ES-I3 (cell line): ENCODE results near the gene CD99.

Source experiments
- H3K36me3 ChIP-seq: 2 replicates; pipeline ENCODE4 v1.6.1; 2013; ENCODE audit warnings: mild to moderate bottlenecking, low read length, control low read depth, moderate library complexity; ENCODE audit not compliant: insufficient read depth
- H3K4me1 ChIP-seq: 2 replicates; pipeline ENCODE4 v1.6.1; 2013; ENCODE audit warnings: mild to moderate bottlenecking, control low read depth, low read length; ENCODE audit not compliant: insufficient read depth
- H3K9ac ChIP-seq: 2 replicates; pipeline ENCODE4 v1.6.1; 2013; ENCODE audit warnings: low read depth, mild to moderate bottlenecking, low read length, moderate library complexity
- H3K9me3 ChIP-seq: 2 replicates; pipeline ENCODE4 v1.6.1; 2013; ENCODE audit warnings: mild to moderate bottlenecking, low read length, moderate library complexity; ENCODE audit not compliant: control insufficient read depth, insufficient read depth

Gene CD99

DNA sequence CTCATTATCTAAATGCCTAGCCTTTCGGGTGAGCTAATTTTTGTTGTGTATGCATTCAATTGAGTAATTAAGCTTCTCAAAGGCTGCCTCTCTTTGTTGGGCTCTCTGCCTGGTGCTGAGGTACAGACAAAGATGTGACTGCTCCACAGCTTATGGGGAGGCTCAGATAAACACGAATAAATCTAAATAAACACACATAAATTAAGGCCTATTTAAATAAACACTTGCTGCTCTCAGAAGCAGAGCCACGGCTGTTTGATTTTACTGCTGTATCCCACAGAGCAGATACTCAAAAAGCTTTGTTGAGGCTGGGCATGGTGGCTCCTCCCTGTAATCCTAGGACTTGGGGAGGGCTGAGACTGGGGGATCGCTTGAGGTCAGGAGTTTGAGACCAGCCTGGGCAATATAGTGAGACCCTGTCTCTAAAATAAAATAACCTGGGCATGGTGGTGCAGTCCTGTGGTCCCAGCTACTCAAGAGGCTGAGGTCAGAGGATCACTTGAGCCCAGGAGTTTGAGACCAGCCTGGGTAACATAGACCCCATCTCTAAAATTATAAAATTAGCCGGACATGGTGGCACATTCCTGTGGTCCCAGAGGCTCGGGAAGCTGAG is 8.4 kb upstream of the CD99 start:
- H3K9me3 ChIP-seq, result no peaks in the 10 kb centered on the region
- peaks cover 9% of the 10 kb centered on the region; the same call in 1 of the 2 replicates for H3K4me1 ChIP-seq
- no peak overlapping the region for H3K9ac ChIP-seq
- H3K36me3 ChIP-seq, result no peaks in the 10 kb centered on the region

DNA sequence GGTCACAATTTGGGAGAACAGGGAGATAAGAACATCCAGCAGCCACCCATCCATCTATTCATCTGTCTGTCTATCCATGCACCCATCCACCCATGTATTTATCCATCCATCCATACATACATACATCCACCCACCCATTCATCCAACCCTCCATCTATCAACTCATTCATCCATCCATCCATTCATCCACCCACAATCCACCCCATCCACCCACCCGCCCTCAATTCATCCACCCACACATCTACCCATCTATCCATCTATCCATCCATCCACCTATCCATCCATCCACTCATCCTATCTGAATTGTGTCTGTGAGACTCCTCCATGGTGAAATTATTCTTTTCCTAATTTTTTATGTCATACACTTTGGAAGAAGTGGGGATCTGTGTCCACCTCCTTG is 6.8 kb upstream of the CD99 start:
- H3K9ac ChIP-seq, result no peak overlapping the region
- peaks cover 9% of the 10 kb centered on the region; the same call in 1 of the 2 replicates for H3K4me1 ChIP-seq
- H3K36me3 ChIP-seq, result no peaks in the 10 kb centered on the region
- no peaks in the 10 kb centered on the region for H3K9me3 ChIP-seq

DNA sequence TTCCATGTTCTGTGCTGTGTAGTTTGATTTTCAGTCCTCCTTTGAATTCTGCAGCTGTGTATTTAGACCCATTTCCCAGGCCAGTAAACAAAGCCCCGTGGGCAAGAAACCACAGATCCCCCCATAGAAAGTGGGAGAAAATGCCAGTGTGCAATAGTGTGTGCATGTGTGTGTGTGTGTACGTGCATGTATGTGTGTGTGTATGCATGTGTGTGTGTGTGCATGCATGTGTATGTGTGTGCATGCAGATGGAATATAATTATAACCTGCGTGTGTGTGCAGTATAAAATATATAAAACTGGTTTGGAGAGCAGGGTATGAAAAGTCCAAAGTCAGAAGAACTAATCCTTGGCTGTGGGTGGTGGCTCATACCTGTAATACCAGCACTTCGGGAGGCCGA is 5.2 kb upstream of the CD99 start:
- peaks cover 9% of the 10 kb centered on the region; the same call in 1 of the 2 replicates for H3K4me1 ChIP-seq
- H3K9ac ChIP-seq, result no peak overlapping the region
- no peaks in the 10 kb centered on the region for H3K9me3 ChIP-seq
- H3K36me3 ChIP-seq, result no peaks in the 10 kb centered on the region

DNA sequence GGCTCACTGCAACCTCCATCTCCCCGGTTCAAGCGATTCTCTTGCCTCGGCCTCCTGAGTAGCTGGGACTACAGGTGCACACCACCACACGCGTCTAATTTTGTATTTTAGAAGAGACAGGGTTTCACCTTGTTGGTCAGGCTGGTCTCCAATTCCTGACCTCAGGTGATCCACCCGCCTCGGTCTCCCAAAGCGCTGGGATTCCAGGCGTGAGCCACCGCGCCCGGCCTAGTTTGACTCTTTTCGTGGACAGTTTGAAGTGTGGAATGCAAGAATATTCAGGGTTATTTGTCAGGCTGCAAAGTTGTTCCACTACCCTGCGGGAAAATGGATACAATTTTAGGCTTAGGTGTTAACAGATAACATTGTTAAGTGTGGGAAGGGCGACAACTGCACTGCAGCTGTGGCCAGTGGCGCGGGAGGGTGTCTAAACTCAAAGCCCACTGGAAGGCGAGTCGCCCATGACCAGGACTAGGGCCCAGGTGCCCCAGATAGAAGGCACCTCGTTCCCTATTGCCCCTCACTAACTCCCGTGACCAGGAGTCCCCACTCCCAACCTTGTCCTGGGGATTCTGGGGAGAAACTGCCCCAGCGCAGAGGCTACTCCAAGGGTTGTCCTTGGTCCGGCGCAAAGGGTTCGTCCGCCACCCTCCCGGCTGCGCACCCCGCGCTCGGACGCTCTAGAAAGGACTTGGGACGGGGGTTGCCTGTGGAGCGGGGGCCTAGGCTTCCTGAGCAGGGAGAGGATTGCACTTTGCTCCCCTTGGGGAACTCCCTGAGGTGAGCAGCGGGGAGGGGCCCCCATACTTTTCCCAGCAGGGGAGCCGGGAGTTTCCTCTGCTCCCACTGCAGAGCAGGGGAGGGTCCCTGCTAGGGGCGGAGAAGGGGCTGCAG is 1.1 kb upstream of the CD99 start:
- no peaks in the 10 kb centered on the region for H3K9me3 ChIP-seq
- H3K36me3 ChIP-seq, result no peaks in the 10 kb centered on the region
- peaks cover 15% of the 10 kb centered on the region; the same call in 1 of the 2 replicates for H3K4me1 ChIP-seq
- H3K9ac ChIP-seq, result peak overlapping the region; percentile 89

DNA sequence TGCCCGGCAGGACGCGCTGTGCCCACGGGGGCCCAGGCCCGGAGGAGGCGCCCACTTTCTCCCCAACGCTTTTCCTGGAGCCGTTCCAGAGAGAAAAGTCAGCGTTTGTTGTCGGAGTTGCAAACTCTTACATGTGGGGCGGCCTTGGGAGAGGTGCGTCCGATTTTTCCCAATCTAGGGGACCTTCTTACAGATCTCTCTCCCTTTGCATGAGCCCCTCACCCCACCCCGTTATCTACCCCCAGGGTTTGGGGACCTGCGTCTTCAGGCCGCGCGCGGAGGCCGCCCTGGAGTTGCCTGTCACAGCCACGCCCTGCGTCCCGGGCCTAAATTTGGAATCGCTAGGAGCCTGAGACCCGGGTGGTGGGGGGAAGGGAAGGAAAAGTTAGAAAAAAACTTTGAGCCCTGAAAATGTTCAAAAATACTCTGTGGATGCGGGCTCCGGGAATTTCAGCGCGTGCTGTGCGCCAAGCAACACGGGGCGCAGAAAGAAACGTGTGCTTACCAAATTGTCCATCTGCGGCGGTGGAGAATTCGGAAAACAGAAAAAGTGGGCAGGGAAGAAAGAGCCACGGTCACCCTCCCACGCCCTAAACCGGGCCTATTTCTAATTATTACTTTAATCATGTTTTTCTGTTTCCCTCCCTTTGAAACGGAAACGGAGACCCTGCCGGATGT is 587 bp downstream of the CD99 start:
- Histone ChIP-seq H3K36me3 (no peaks in the 10 kb centered on the region), H3K9ac (peak overlapping the region; percentile 89), H3K9me3 (no peaks in the 10 kb centered on the region), H3K4me1 (peaks cover 17% of the 10 kb centered on the region; the same call in 1 of the 2 replicates)

DNA sequence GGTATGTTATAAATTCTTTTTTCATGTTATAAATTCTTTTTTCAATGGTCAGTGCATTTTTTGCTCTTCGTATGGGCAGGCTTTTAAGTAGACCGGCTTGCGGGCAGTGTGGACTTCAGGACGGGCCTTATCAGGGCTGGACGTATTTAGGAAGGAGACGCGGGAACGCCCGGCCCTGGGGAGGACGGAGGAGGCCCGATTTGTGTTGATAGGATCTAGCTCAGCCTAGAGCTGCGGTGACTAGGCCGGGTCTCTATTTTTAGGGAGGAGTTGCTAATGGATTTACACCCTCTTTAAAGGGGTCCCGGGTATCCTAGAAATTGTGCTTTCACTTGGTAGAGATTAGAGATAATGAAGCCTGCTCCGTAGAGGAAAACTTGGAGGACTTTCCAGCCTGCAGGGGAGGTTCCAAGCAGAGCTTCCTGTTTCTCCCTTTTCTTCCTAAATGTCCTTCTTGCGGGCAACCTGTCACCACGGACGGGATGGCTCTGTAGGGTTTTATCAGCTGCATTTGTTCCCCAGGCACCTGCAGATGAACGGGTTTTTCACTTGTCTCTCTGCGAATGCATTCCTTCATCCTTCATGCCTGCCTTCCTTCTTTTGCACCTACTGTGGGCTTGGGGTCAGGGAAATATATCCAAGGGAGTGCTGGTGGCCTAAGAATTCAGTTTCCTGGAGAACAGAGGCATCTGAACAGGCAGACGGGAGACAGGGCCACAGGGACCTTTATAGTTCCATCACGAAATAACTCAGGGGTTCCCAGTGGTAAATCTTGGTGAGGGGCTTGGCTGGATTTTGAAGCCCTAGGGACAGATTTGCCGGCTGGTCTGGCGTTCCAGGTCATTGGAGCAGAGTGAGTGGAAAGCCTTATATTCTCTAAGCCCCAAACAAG is 1.4 kb downstream of the CD99 start:
- Histone ChIP-seq H3K9me3 (no peaks in the 10 kb centered on the region), H3K36me3 (no peaks in the 10 kb centered on the region), H3K4me1 (peaks cover 16% of the 10 kb centered on the region; the same call in 1 of the 2 replicates), H3K9ac (peak overlapping the region; percentile 89)

DNA sequence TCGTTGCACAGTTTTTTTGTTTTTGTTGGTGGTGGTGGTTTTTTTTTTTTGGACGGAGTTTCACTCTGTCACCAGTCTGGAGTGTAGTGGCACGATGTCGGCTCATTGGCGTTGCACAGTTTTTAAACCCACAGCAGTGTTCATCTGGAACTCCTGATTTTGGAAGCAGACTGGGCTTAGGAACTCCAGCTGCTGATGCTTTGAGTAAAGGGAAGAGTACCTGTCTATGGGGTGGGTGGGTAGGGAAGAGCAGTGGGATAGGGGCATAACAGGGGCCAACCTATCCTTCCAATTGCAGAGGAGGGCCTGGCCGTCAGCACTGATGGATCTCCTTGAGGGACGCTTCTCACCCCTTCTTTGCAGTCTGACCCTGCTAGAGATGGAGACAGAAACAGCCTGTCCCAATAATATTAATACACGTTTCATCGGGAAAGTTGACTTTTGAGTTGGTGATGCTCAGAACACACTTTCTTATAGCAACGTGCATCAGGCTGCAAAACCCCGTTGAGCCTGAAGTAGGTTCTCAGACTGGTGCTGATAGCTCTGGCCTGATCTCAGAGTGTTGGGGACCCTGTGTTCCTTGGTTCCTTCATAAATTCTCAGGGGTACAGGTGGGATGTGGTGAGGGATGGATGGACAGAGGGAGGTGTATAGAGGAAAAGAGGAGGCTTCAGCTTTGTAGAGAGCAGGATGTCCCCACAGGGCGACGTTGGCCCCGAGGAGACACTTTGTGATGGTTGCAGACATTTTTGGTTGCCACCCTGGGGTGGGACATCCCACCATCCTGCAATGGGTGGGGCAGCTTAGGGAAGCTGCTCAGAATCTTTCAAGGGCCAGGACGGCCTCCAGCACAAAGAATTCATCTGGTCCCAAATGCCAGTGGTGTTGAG is 2.3 kb downstream of the CD99 start:
- H3K4me1 ChIP-seq, result peaks cover 15% of the 10 kb centered on the region; the same call in 1 of the 2 replicates
- H3K9ac ChIP-seq, result peak overlapping the region; percentile 89; the same call in 1 of the 2 replicates
- no peaks in the 10 kb centered on the region for H3K9me3 ChIP-seq
- H3K36me3 ChIP-seq, result no peaks in the 10 kb centered on the region

DNA sequence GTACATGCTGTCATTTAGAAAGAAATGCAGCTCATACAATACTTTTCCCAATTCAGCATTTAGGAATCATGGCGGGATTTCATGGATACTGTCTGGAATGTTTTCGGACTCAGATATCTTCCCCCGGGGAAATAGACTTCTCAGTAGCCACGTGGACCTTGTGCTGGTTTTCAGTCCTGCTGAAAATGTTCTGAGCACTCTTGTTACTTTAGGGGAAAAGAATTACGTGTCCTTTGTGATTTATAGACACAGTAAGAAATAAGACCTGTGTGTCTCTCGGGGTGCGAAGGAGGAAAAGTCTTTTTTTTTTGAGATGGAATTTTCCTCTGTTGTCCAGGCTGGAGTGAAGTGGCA is 3.8 kb downstream of the CD99 start:
- Histone ChIP-seq H3K36me3 (no peaks in the 10 kb centered on the region), H3K9ac (no peak overlapping the region), H3K4me1 (peaks cover 15% of the 10 kb centered on the region; the same call in 1 of the 2 replicates), H3K9me3 (no peaks in the 10 kb centered on the region)

DNA sequence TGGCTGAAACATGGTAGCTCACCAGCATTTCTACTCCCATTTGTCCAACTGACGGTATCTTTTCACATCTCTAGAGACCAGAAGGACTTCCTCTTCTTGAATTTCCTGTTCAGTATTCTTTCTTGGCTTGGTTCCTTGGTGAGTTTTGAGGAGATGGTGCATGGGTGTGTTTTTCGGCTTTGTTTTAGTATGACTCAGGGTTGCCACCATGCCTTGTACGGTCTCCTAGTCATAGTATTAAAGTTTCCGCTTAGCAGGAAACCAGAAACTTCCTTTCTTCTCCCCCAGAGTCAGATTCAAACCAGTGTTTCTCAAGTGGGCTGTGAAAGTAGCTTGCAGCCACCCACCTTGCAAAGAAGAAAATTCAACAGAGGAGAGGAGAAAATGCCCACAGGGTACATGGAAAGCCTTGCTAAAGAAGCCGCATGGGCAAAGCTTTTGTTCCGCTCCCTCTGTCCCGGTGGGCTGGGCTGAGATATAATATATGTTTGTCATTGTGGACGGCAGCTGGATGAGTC is 5.7 kb downstream of the CD99 start:
- Histone ChIP-seq H3K9me3 (no peaks in the 10 kb centered on the region), H3K36me3 (no peaks in the 10 kb centered on the region), H3K9ac (no peak overlapping the region), H3K4me1 (peaks cover 15% of the 10 kb centered on the region; the same call in 1 of the 2 replicates)

DNA sequence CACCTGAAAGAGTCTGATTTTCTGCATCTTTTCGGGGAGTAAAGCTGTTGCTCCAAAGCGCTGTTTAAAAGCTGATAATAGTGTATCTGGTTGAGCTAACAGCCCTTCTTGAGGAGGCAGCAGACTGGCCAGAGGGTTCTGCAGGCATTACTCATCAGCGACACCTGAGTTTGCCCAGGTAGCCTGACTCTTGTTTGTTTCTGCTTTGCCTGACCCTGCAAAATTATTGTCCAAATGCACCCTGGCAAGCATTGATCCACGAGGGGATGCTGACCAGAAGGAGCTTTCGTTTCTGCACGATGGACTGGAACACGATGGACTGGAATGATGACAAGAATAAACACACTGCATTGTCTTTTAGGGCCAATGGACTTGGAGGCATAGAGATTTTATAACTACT is 6.2 kb downstream of the CD99 start:
- Histone ChIP-seq H3K9ac (no peak overlapping the region), H3K4me1 (peaks cover 15% of the 10 kb centered on the region; the same call in 1 of the 2 replicates), H3K9me3 (no peaks in the 10 kb centered on the region), H3K36me3 (no peaks in the 10 kb centered on the region)

DNA sequence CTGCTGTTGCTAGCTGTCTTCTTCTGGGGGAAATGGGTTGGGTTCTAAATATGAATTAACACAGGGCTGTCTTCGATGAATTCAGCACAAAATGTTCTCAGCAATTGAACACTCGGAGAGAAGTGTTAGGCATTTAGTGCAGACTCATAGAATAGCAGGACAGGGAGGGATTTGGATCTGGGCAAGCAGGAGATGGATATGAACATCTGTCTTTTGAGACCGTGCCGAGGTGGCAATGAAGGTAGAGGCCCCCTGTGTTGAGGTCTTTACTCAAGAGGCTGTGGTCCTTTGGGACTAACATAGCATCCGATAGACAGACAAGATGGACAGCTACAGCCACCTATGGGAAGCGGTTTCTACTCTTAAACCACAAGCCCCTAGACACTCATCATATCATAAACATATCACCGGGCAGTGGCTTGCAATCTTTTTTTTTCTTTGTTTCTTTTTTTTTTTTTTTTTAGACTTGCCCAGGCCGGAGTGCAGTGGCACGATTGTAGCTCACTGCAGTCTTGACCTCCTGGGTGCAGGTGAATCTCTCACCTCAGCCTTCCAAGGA is 6.7 kb downstream of the CD99 start:
- no peak overlapping the region for H3K9ac ChIP-seq

DNA sequence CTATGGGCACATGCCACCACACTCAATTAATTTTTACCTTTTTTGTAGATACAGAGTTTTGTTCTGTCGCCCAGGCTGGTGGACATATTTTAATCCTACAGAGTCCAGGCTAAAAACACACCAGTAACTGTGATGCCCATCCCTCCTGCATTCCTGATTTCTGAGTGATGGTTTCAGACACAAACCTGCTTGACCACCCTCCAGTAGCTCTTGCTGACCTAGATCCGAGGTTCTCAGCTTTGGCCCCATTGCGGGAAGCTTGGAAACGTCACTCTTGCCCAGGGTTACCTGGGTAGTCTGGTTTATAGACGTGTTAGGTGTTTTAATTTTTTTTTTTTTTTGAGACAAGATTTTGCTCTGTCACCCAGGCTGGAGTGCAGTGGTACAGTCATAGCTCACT is 7.5 kb downstream of the CD99 start:
- Histone ChIP-seq H3K9me3 (no peaks in the 10 kb centered on the region), H3K36me3 (no peaks in the 10 kb centered on the region), H3K9ac (no peak overlapping the region), H3K4me1 (peaks cover 22% of the 10 kb centered on the region)

More for the DNA sequence above, 6.7 kb downstream of the CD99 start:
- H3K4me1 ChIP-seq, result peaks cover 15% of the 10 kb centered on the region; the same call in 1 of the 2 replicates
- no peaks in the 10 kb centered on the region for H3K36me3 ChIP-seq
- H3K9me3 ChIP-seq, result no peaks in the 10 kb centered on the region

DNA sequence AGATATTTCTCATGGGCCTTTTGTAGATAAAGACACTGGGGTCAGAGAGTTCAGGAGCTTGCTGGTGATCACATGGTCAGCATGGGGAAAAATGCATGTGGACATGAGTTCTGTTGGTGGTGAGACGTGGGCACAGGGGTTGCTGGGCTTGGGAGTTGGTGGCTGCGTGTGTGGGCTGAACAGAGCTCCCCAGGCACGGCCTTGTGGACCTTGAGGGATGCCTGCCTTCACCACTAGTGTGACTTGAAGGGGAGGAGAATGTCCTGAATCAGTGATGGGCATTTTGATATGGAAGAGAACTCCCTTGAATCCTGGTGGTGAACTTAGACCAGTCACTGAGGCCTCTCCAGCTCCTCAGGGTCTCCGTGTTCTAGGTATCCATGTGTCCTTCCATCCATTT is 8.9 kb downstream of the CD99 start:
- no peaks in the 10 kb centered on the region for H3K9me3 ChIP-seq
- peaks cover 18% of the 10 kb centered on the region for H3K4me1 ChIP-seq
- H3K36me3 ChIP-seq, result no peaks in the 10 kb centered on the region
- no peak overlapping the region for H3K9ac ChIP-seq
